SK-N-SH (cell line): ENCODE data around the gene UPP2. TPM values are rescaled to one million over a fixed set of nuclear protein-coding genes. Genes with fewer than 3 reads are reported as not detected.

Experiments
- CTCF ChIA-PET: fragments of 300-600, 350-600 bp; formaldehyde crosslinking; extraction: SDS; loops from one replicate; lab custom pipeline; 2021; lab: Yijun Ruan, JAX
- POLR2A ChIA-PET: fragments of 350-600 bp; sonication (Branson Sonifier 250); formaldehyde crosslinking; extraction: SDS; loops from one replicate; lab custom pipeline; 2020; ENCODE audit warnings: antibody characterized with exemption, inconsistent platforms; lab: Yijun Ruan, JAX
- DNase-seq: peaks from one replicate; pipeline ENCODE4 v3.0.0; 2012
- H2AFZ ChIP-seq: fragments of 200-600 bp; sonication (generic); 2 replicates; pipeline ENCODE4 v1.8.1; 2016; ENCODE audit warnings: antibody characterized with exemption, mild to moderate bottlenecking, low read depth
- H3F3A ChIP-seq: fragments of 200-600 bp; sonication (generic); replicated peaks from 2 replicates; pipeline ENCODE3; 2016; ENCODE audit warnings: antibody characterized with exemption, mild to moderate bottlenecking; ENCODE audit not compliant: insufficient read depth
- H3K27ac ChIP-seq, 2 experiments: fragments of 200-500 bp in 1 of 2; fragments of 200-600 bp in 1 of 2; sonication (Bioruptor generic) in 1 of 2; sonication (generic), shearing (Covaris generic) in 1 of 2; 2 replicates each; pipeline versions ENCODE4 v1.5.1 to v1.6.1; 2014 to 2016; ENCODE audit warnings: low read depth in 2 of 2, inconsistent platforms in 1 of 2, low read length in 1 of 2, mild to moderate bottlenecking in 1 of 2, mixed read lengths in 1 of 2
- H3K27me3 ChIP-seq: fragments of 200-600 bp; sonication (generic), shearing (Covaris generic); 2 replicates; pipeline ENCODE4 v1.6.1; 2016; ENCODE audit warnings: mixed run types; ENCODE audit not compliant: insufficient read depth
- H3K36me3 ChIP-seq, 2 experiments: fragments of 200-500 bp in 1 of 2; fragments of 200-600 bp in 1 of 2; sonication (Bioruptor generic) in 1 of 2; sonication (generic) in 1 of 2; replicated peaks in 1 of 2; 2 replicates each; pipeline versions ENCODE3 to v1.5.1; 2014 to 2016; ENCODE audit warnings: low read length in 1 of 2, mild to moderate bottlenecking in 1 of 2; ENCODE audit not compliant: insufficient read depth in 2 of 2, control insufficient read depth in 1 of 2
- H3K4me1 ChIP-seq, 2 experiments: fragments of 200-500 bp in 1 of 2; fragments of 200-600 bp in 1 of 2; sonication (Bioruptor generic) in 1 of 2; sonication (generic), shearing (Covaris generic) in 1 of 2; 2 replicates each; pipeline versions ENCODE4 v1.5.1 to v1.6.1; 2014 to 2016; ENCODE audit warnings: low read depth in 1 of 2, low read length in 1 of 2, mixed run types in 1 of 2; ENCODE audit not compliant: insufficient read depth in 2 of 2, control insufficient read depth in 1 of 2
- H3K4me2 ChIP-seq: fragments of 200-600 bp; sonication (generic), shearing (Covaris generic); 2 replicates; pipeline ENCODE4 v1.6.1; 2017; ENCODE audit warnings: mixed run types
- H3K4me3 ChIP-seq, 2 experiments: fragments of 200-500 bp in 1 of 2; fragments of 200-600 bp in 1 of 2; sonication (Bioruptor generic) in 1 of 2; sonication (generic), shearing (Covaris generic) in 1 of 2; 2 replicates each; pipeline versions ENCODE4 v1.5.1 to v1.8.1; 2014 to 2016; ENCODE audit warnings: low read depth in 2 of 2, inconsistent platforms in 1 of 2, low read length in 1 of 2, mild to moderate bottlenecking in 1 of 2, mixed read lengths in 1 of 2, moderate library complexity in 1 of 2
- H3K79me2 ChIP-seq: fragments of 200-600 bp; sonication (generic); 2 replicates; pipeline ENCODE4 v1.8.1; 2017; ENCODE audit warnings: mild to moderate bottlenecking; ENCODE audit not compliant: insufficient read depth
- H3K9ac ChIP-seq: fragments of 200-600 bp; sonication (generic); 2 replicates; pipeline ENCODE4 v1.6.1; 2017; ENCODE audit warnings: mixed run types
- H3K9me2 ChIP-seq: fragments of 200-600 bp; sonication (generic); 2 replicates; pipeline ENCODE4 v1.6.1; 2017; ENCODE audit warnings: mixed run types
- H3K9me3 ChIP-seq: fragments of 200-600 bp; sonication (generic); 2 replicates; pipeline ENCODE4 v1.6.1; 2017; ENCODE audit warnings: mixed run types, mild to moderate bottlenecking, moderate library complexity
- H4K20me1 ChIP-seq: fragments of 200-600 bp; sonication (generic); 2 replicates; pipeline ENCODE4 v1.6.1; 2017; ENCODE audit warnings: mild to moderate bottlenecking, mixed run types; ENCODE audit not compliant: insufficient read depth
- CTCF ChIP-seq: fragments of 200-600 bp; sonication (generic); IDR thresholded peaks from 2 replicates; pipeline ENCODE4 v1.6.1; 2017; ENCODE audit warnings: antibody characterized with exemption, mild to moderate bottlenecking, moderate library complexity
- ELF1 ChIP-seq: IDR thresholded peaks from 2 replicates; pipeline ENCODE4 v1.4.0; 2012
- EP300 ChIP-seq, 2 experiments: IDR thresholded peaks; 2 replicates each; pipeline versions ENCODE4 v1.4.0 to v1.6.1; 2012; ENCODE audit warnings: borderline replicate concordance in 1 of 2, low read depth in 1 of 2, low read length in 1 of 2
- EZH2phosphoT487 ChIP-seq: fragments of 200-600 bp; sonication (generic); IDR thresholded peaks from 2 replicates; pipeline ENCODE4 v1.6.1; 2017; ENCODE audit warnings: low read depth, mixed run types, mild to moderate bottlenecking, antibody characterized with exemption, moderate library complexity, borderline replicate concordance
- FOXM1 ChIP-seq: IDR thresholded peaks from 2 replicates; pipeline ENCODE4 v1.4.0; 2012; ENCODE audit warnings: low read depth, mild to moderate bottlenecking
- GABPA ChIP-seq: IDR thresholded peaks from 2 replicates; pipeline ENCODE4 v1.4.0; 2012; ENCODE audit warnings: low read depth, mild to moderate bottlenecking
- MEF2A ChIP-seq: IDR thresholded peaks from 2 replicates; pipeline ENCODE4 v1.4.0; 2012; ENCODE audit warnings: low read depth, borderline replicate concordance
- POLR2AphosphoS5 ChIP-seq: IDR thresholded peaks from 2 replicates; pipeline ENCODE4 v1.6.1; 2012; ENCODE audit warnings: low read depth, low read length
- SIN3A ChIP-seq: IDR thresholded peaks from 2 replicates; pipeline ENCODE4 v1.6.1; 2012; ENCODE audit warnings: low read depth, mild to moderate bottlenecking, low read length, moderate library complexity, borderline replicate concordance
- SMC3 ChIP-seq: IDR thresholded peaks from 2 replicates; pipeline ENCODE4 v1.6.1; 2012; ENCODE audit warnings: low read depth, low read length, improper control_type of control experiment
- TCF12 ChIP-seq: IDR thresholded peaks from 2 replicates; pipeline ENCODE4 v1.4.0; 2012
- USF1 ChIP-seq: IDR thresholded peaks from 2 replicates; pipeline ENCODE4 v1.4.0; 2012; ENCODE audit warnings: low read depth, borderline replicate concordance
- WGBS: methylation state at CpG from one replicate; pipeline ENCODE4 v1.1.6; 2017; ENCODE audit warnings: low lambda C conversion rate; 5-methylcytosine and 5-hydroxymethylcytosine counted together
- polyA plus RNA-seq, 3 experiments: library from polyadenylated mRNA; depleted of rRNA; stranded (reverse); fragments of >200 nt; gene quantifications; 2 replicates each; pipeline ENCODE4 v1.2.3, GENCODE V29; 2012
- TF ChIP-seq, protein P1 (sequence below): IDR thresholded peaks from 2 replicates; pipeline ENCODE4 v1.6.1; 2012; ENCODE audit warnings: mild to moderate bottlenecking, low read depth, low read length, moderate library complexity
- TF ChIP-seq, protein P2 (sequence below): IDR thresholded peaks from 2 replicates; pipeline ENCODE4 v1.4.0; 2012; ENCODE audit warnings: low read depth, borderline replicate concordance
- TF ChIP-seq, protein P3 (sequence below): fragments of 150-350 bp; IDR thresholded peaks from 2 replicates; pipeline ENCODE4 v1.6.1; 2016; ENCODE audit warnings: mild to moderate bottlenecking, low read depth, low read length

Gene UPP2
- polyA plus RNA-seq, 1 of the 3 experiments (the other 2 are of a cell fraction) = not detected

- Histone ChIP-seq H3F3A (no peaks in the 10 kb centered on the region), H3K9ac (no peak overlapping the region), H3K36me3 (no peaks in the 10 kb centered on the region), H2AFZ (no peak overlapping the region), H3K4me3 (no peak overlapping the region), H3K27me3 (no peaks in the 10 kb centered on the region), H3K9me2 (no peaks in the 10 kb centered on the region), H3K9me3 (no peaks in the 10 kb centered on the region), H3K79me2 (no peaks in the 10 kb centered on the region), H3K27ac (no peak overlapping the region), H3K4me1 (no peaks in the 10 kb centered on the region), H4K20me1 (no peaks in the 10 kb centered on the region), H3K4me2 (no peak overlapping the region)
- ChIA-PET POLR2A (no interaction called here), CTCF (interaction anchor here (1.2 to 2.1 kb wide), 3 partner anchors 9 to 600 kb away, joined by 3 to 6 read pairs (median 4); no protein-coding TSS in a partner anchor)
- 83% methylated on average over 12 of the region's 13 CpGs for WGBS
- TF ChIP-seq MEF2A (no peak), GABPA (no peak), EZH2phosphoT487 (no peak), POLR2AphosphoS5 (no peak), FOXM1 (no peak), CTCF (no peak), SIN3A (no peak)
- DNase-seq = no peak
Observed at GRCh38 chr2:158144914-158145625, 43.4 kb downstream of the UPP2 start.

DNA sequence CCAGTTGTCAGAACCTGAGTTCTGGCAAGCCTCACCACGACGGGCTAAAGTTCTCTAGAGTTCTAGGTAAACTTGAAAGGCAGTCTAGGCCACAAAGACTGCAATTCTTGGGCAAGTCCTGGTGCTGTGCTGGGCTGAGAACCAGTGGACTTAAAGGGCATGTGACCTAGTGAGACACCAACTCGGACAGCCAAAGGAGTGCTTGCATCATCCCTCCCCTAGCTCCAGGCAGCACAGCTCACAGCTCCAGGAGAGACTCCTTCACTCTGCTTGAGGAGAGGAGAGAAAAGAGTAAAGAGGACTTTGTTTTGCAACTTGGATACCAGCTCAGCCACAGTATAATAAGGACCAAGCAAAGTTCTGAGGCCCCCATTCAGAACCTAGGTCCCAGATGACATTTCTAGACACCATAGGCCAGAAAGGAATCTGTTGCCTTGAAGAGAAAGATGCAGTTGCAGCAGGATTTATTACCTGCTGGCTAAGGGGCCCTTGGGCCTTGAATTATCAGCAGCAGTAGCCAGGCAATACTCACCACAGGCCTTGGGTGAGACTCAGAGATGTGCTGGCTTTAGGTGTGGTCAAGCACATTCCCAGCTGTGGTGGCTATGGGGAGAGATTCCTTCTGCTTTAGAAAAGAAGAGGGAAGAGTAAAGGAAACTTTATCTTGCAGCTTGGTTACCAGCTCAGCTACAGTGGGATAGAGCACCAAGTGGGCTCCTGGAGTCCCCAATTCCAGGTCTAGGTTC, 51.8 kb downstream of the UPP2 start:
- no peak overlapping the region for H3K4me3 ChIP-seq
- no peaks in the 10 kb centered on the region for H3K4me1 ChIP-seq
- ChIA-PET POLR2A (no interaction called here), CTCF (interaction anchor here (1.0 to 1.6 kb wide), 2 partner anchors 9 to 592 kb away, joined by 3 read pairs; no protein-coding TSS in a partner anchor)
- H3K27ac ChIP-seq = no peak overlapping the region
- no peaks in the 10 kb centered on the region for H3K27me3 ChIP-seq
- no peak overlapping the region for H3K9ac ChIP-seq
- H3F3A ChIP-seq = no peaks in the 10 kb centered on the region
- H3K9me2 ChIP-seq = no peaks in the 10 kb centered on the region
- DNase-seq = no peak
- 13% methylated on average over 3 of the region's 3 CpGs for WGBS
- H3K79me2 ChIP-seq = no peaks in the 10 kb centered on the region
- H4K20me1 ChIP-seq = no peaks in the 10 kb centered on the region
- H3K36me3 ChIP-seq = no peaks in the 10 kb centered on the region
- no peak overlapping the region for H3K4me2 ChIP-seq
- no peak overlapping the region for H2AFZ ChIP-seq
- H3K9me3 ChIP-seq = no peaks in the 10 kb centered on the region
- TF ChIP-seq EZH2phosphoT487 (no peak), GABPA (no peak), USF1 (no peak), TCF12 (no peak), ELF1 (no peak), MEF2A (no peak), SMC3 (no peak), EP300 (IDR thresholded peaks at IDR 0.05; ENCODE audit: borderline replicate concordance in 1 of 2, low read depth in 1 of 2, low read length in 1 of 2) (no peak)
- TF ChIP-seq, protein P1, sequence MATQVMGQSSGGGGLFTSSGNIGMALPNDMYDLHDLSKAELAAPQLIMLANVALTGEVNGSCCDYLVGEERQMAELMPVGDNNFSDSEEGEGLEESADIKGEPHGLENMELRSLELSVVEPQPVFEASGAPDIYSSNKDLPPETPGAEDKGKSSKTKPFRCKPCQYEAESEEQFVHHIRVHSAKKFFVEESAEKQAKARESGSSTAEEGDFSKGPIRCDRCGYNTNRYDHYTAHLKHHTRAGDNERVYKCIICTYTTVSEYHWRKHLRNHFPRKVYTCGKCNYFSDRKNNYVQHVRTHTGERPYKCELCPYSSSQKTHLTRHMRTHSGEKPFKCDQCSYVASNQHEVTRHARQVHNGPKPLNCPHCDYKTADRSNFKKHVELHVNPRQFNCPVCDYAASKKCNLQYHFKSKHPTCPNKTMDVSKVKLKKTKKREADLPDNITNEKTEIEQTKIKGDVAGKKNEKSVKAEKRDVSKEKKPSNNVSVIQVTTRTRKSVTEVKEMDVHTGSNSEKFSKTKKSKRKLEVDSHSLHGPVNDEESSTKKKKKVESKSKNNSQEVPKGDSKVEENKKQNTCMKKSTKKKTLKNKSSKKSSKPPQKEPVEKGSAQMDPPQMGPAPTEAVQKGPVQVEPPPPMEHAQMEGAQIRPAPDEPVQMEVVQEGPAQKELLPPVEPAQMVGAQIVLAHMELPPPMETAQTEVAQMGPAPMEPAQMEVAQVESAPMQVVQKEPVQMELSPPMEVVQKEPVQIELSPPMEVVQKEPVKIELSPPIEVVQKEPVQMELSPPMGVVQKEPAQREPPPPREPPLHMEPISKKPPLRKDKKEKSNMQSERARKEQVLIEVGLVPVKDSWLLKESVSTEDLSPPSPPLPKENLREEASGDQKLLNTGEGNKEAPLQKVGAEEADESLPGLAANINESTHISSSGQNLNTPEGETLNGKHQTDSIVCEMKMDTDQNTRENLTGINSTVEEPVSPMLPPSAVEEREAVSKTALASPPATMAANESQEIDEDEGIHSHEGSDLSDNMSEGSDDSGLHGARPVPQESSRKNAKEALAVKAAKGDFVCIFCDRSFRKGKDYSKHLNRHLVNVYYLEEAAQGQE = no peak
- TF ChIP-seq, protein P2, sequence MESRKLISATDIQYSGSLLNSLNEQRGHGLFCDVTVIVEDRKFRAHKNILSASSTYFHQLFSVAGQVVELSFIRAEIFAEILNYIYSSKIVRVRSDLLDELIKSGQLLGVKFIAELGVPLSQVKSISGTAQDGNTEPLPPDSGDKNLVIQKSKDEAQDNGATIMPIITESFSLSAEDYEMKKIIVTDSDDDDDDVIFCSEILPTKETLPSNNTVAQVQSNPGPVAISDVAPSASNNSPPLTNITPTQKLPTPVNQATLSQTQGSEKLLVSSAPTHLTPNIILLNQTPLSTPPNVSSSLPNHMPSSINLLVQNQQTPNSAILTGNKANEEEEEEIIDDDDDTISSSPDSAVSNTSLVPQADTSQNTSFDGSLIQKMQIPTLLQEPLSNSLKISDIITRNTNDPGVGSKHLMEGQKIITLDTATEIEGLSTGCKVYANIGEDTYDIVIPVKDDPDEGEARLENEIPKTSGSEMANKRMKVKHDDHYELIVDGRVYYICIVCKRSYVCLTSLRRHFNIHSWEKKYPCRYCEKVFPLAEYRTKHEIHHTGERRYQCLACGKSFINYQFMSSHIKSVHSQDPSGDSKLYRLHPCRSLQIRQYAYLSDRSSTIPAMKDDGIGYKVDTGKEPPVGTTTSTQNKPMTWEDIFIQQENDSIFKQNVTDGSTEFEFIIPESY = no peak
- TF ChIP-seq, protein P3, sequence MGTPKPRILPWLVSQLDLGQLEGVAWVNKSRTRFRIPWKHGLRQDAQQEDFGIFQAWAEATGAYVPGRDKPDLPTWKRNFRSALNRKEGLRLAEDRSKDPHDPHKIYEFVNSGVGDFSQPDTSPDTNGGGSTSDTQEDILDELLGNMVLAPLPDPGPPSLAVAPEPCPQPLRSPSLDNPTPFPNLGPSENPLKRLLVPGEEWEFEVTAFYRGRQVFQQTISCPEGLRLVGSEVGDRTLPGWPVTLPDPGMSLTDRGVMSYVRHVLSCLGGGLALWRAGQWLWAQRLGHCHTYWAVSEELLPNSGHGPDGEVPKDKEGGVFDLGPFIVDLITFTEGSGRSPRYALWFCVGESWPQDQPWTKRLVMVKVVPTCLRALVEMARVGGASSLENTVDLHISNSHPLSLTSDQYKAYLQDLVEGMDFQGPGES = no peak
